Activated CD4-positive, alpha-beta memory T cell treated with anti-CD3 and anti-CD28 coated beads, Interleukin-2, amount 10 ng/mL, durations not matched to agents 7 days and 5 days (primary cell): Measurements from ENCODE around the gene COL19A1. TPM values are rescaled to one million over a fixed set of nuclear protein-coding genes. Genes with fewer than 3 reads are reported as not detected.
"Not testable (repeated sequence)": the region's sequence is repeated elsewhere in the genome, so short reads cannot be mapped to it uniquely, and the experiment has no call there.

ENCODE experiments used
- CTCF ChIA-PET: fragments of 350-600 bp; sonication (Branson Sonifier 250); formaldehyde crosslinking; loops from one replicate; lab custom pipeline; 2021; ENCODE audit warnings: antibody characterized with exemption, inconsistent platforms; lab: Charles Lee
- POLR2A ChIA-PET: fragments of 350-600 bp; sonication (Branson Sonifier 250); formaldehyde crosslinking; loops from one replicate; lab custom pipeline; 2021; ENCODE audit warnings: antibody characterized with exemption; lab: Charles Lee
- DNase-seq: peaks from one replicate; pipeline ENCODE4 v3.0.0-alpha.2; 2020
- H3K27ac Mint-ChIP-seq: one replicate; pipeline ENCODE4 v1.8.0; 2021; ENCODE audit warnings: mild to moderate bottlenecking, mixed read lengths
- H3K27me3 Mint-ChIP-seq: one replicate; pipeline ENCODE4 v1.8.0; 2021; ENCODE audit warnings: mixed read lengths
- H3K36me3 Mint-ChIP-seq: one replicate; pipeline ENCODE4 v1.8.0; 2021; ENCODE audit warnings: low read depth, mixed read lengths
- H3K4me1 Mint-ChIP-seq: one replicate; pipeline ENCODE4 v1.8.0; 2021; ENCODE audit warnings: mixed read lengths
- H3K4me3 Mint-ChIP-seq: one replicate; pipeline ENCODE4 v1.8.0; 2021; ENCODE audit warnings: mild to moderate bottlenecking, mixed read lengths
- H3K9me3 Mint-ChIP-seq: one replicate; pipeline ENCODE4 v1.8.0; 2021; ENCODE audit warnings: mixed read lengths
- total RNA-seq, 2 experiments: library from RNA; stranded (reverse); gene quantifications; one replicate each; pipeline ENCODE4 v1.2.3, GENCODE V29; 2021

COL19A1 gene
- total RNA-seq, 2 experiments from 2014 or later, result 0.03 TPM

GRCh38 chr6:69921611-69922010 is 55.3 kb downstream of the COL19A1 start:
- H3K9me3 Mint-ChIP-seq, H3K4me1 Mint-ChIP-seq, H3K4me3 Mint-ChIP-seq, H3K27ac Mint-ChIP-seq, CTCF ChIA-PET, H3K27me3 Mint-ChIP-seq, DNase-seq, POLR2A ChIA-PET, H3K36me3 Mint-ChIP-seq: not testable (repeated sequence)

GRCh38 chr6:69926745-69927144 is 60.4 kb downstream of the COL19A1 start:
- Mint-ChIP-seq H3K27ac (no peak overlapping the region), H3K4me3 (no peak overlapping the region), H3K9me3 (peaks cover 13% of the 10 kb centered on the region), H3K4me1 (no peaks in the 10 kb centered on the region), H3K36me3 (no peaks in the 10 kb centered on the region), H3K27me3 (no peaks in the 10 kb centered on the region)
- CTCF ChIA-PET, result no interaction called here
- no peak for DNase-seq
- POLR2A ChIA-PET, result no interaction called here

GRCh38 chr6:69933239-69933638 is 66.9 kb downstream of the COL19A1 start:
- H3K36me3 Mint-ChIP-seq, result no peaks in the 10 kb centered on the region
- no peak for DNase-seq
- ChIA-PET POLR2A (no interaction called here), CTCF (no interaction called here)
- no peaks in the 10 kb centered on the region for H3K4me1 Mint-ChIP-seq
- peaks cover 2% of the 10 kb centered on the region for H3K9me3 Mint-ChIP-seq
- peaks cover 10% of the 10 kb centered on the region for H3K27me3 Mint-ChIP-seq
- H3K27ac Mint-ChIP-seq, result no peak overlapping the region
- H3K4me3 Mint-ChIP-seq, result no peak overlapping the region

GRCh38 chr6:69935079-69935478 is 68.7 kb downstream of the COL19A1 start:
- Mint-ChIP-seq H3K27ac (no peak overlapping the region), H3K36me3 (no peaks in the 10 kb centered on the region), H3K9me3 (no peaks in the 10 kb centered on the region), H3K27me3 (peaks cover 10% of the 10 kb centered on the region), H3K4me3 (no peak overlapping the region), H3K4me1 (no peaks in the 10 kb centered on the region)
- POLR2A ChIA-PET, result no interaction called here
- CTCF ChIA-PET, result no interaction called here
- DNase-seq, result no peak

- H3K36me3 Mint-ChIP-seq, result no peaks in the 10 kb centered on the region
- H3K27me3 Mint-ChIP-seq, result peaks cover 10% of the 10 kb centered on the region
- ChIA-PET CTCF (no interaction called here), POLR2A (no interaction called here)
- DNase-seq, result no peak
- H3K9me3 Mint-ChIP-seq, result no peaks in the 10 kb centered on the region
- H3K4me1 Mint-ChIP-seq, result no peaks in the 10 kb centered on the region
- H3K27ac Mint-ChIP-seq, result no peak overlapping the region
- H3K4me3 Mint-ChIP-seq, result no peak overlapping the region
Measured at GRCh38 chr6:69936674-69937363, 70.5 kb downstream of the COL19A1 start.

- Mint-ChIP-seq H3K9me3 (no peaks in the 10 kb centered on the region), H3K4me3 (no peak overlapping the region), H3K27me3 (peaks cover 10% of the 10 kb centered on the region), H3K36me3 (no peaks in the 10 kb centered on the region), H3K4me1 (no peaks in the 10 kb centered on the region), H3K27ac (no peak overlapping the region)
- DNase-seq, result no peak
- CTCF ChIA-PET, result no interaction called here
- POLR2A ChIA-PET, result no interaction called here
Measured at GRCh38 chr6:69937402-69938136, 71.2 kb downstream of the COL19A1 start.

GRCh38 chr6:69942485-69942884 is 76.1 kb downstream of the COL19A1 start:
- H3K4me3 Mint-ChIP-seq, result no peak overlapping the region
- H3K36me3 Mint-ChIP-seq, result no peaks in the 10 kb centered on the region
- no peak overlapping the region for H3K27ac Mint-ChIP-seq
- H3K27me3 Mint-ChIP-seq, result peaks cover 7% of the 10 kb centered on the region
- no peak for DNase-seq
- CTCF ChIA-PET, result no interaction called here
- H3K4me1 Mint-ChIP-seq, result no peaks in the 10 kb centered on the region
- H3K9me3 Mint-ChIP-seq, result no peaks in the 10 kb centered on the region
- POLR2A ChIA-PET, result no interaction called here

- Mint-ChIP-seq H3K27me3 (peaks cover 3% of the 10 kb centered on the region), H3K4me3 (no peak overlapping the region), H3K9me3 (no peaks in the 10 kb centered on the region), H3K4me1 (peaks cover 7% of the 10 kb centered on the region), H3K27ac (no peak overlapping the region), H3K36me3 (no peaks in the 10 kb centered on the region)
- no peak for DNase-seq
- POLR2A ChIA-PET, result no interaction called here
- CTCF ChIA-PET, result no interaction called here
Measured at GRCh38 chr6:69945192-69945591, 78.8 kb downstream of the COL19A1 start.

GRCh38 chr6:69948479-69949114 is 82.2 kb downstream of the COL19A1 start:
- Mint-ChIP-seq H3K27me3 (peaks cover 5% of the 10 kb centered on the region), H3K4me1 (peaks cover 7% of the 10 kb centered on the region), H3K27ac (no peak overlapping the region), H3K9me3 (no peaks in the 10 kb centered on the region), H3K4me3 (no peak overlapping the region), H3K36me3 (no peaks in the 10 kb centered on the region)
- ChIA-PET POLR2A (no interaction called here), CTCF (no interaction called here)
- DNase-seq, result no peak

GRCh38 chr6:69953491-69953890 is 87.1 kb downstream of the COL19A1 start:
- CTCF ChIA-PET, result no interaction called here
- Mint-ChIP-seq H3K4me3 (no peak overlapping the region), H3K9me3 (no peaks in the 10 kb centered on the region), H3K36me3 (no peaks in the 10 kb centered on the region), H3K4me1 (peaks cover 5% of the 10 kb centered on the region), H3K27me3 (peaks cover 5% of the 10 kb centered on the region), H3K27ac (no peak overlapping the region)
- no peak for DNase-seq
- POLR2A ChIA-PET, result no interaction called here

GRCh38 chr6:69954733-69955132 is 88.4 kb downstream of the COL19A1 start:
- ChIA-PET CTCF (no interaction called here), POLR2A (no interaction called here)
- Mint-ChIP-seq H3K4me1 (no peaks in the 10 kb centered on the region), H3K36me3 (no peaks in the 10 kb centered on the region), H3K27me3 (peaks cover 5% of the 10 kb centered on the region), H3K4me3 (no peak overlapping the region), H3K9me3 (no peaks in the 10 kb centered on the region), H3K27ac (no peak overlapping the region)
- DNase-seq, result no peak

- Mint-ChIP-seq H3K27me3 (peaks cover 5% of the 10 kb centered on the region), H3K4me1 (no peaks in the 10 kb centered on the region), H3K4me3 (no peak overlapping the region), H3K27ac (no peak overlapping the region), H3K36me3 (no peaks in the 10 kb centered on the region), H3K9me3 (no peaks in the 10 kb centered on the region)
- ChIA-PET CTCF (no interaction called here), POLR2A (no interaction called here)
- DNase-seq, result no peak
Measured at GRCh38 chr6:69957985-69958559, 91.7 kb downstream of the COL19A1 start.

GRCh38 chr6:69958978-69959377 is 92.6 kb downstream of the COL19A1 start:
- Mint-ChIP-seq H3K27me3 (peaks cover 3% of the 10 kb centered on the region), H3K4me1 (no peaks in the 10 kb centered on the region), H3K36me3 (no peaks in the 10 kb centered on the region), H3K27ac (no peak overlapping the region), H3K9me3 (no peaks in the 10 kb centered on the region), H3K4me3 (no peak overlapping the region)
- ChIA-PET POLR2A (no interaction called here), CTCF (no interaction called here)
- no peak for DNase-seq
